ENCODE results near the gene TBC1D9.

DNA sequence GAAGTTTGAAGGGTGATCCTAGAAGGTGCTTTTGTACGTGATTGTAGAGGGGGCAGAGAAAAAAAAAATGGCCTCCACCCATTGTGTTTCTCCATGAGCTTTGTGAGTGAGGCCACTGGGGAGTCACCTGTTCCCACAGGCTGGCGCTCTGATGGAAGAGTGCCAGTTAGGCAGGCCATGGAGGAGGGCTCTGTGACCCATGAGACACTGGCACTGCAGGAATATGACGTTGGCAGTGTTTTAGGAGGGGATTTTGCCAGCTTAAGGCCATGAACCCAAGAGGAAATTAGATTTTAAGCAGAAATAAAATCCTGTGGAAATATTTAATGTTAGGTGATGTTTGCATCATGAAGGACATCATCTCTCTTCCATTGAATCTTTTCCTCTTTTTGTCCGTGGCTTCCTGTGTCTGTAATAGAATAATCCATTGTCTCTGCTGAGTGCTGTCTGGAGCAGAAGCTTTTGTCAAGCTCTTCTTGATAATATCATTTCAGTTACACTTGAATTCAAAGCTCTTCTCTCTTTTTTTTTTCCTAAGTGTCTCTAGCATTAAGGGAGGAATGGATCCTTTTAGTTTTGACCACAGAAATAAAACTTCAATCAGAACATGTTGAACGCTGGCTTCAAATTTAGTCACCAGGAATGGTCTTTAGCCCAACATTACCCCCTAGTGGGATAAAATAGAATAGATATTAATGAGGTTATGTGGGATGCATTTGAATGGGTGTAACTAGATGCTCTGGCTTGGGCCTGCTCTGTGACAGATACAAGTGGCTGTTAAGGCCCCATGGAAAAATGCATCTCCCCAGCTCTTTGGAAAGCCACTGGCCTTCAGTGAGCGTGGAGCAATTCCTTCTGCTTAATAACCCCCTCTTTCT is 146.4 kb downstream of the TBC1D9 start:
- TF ChIP-seq, protein P1, sequence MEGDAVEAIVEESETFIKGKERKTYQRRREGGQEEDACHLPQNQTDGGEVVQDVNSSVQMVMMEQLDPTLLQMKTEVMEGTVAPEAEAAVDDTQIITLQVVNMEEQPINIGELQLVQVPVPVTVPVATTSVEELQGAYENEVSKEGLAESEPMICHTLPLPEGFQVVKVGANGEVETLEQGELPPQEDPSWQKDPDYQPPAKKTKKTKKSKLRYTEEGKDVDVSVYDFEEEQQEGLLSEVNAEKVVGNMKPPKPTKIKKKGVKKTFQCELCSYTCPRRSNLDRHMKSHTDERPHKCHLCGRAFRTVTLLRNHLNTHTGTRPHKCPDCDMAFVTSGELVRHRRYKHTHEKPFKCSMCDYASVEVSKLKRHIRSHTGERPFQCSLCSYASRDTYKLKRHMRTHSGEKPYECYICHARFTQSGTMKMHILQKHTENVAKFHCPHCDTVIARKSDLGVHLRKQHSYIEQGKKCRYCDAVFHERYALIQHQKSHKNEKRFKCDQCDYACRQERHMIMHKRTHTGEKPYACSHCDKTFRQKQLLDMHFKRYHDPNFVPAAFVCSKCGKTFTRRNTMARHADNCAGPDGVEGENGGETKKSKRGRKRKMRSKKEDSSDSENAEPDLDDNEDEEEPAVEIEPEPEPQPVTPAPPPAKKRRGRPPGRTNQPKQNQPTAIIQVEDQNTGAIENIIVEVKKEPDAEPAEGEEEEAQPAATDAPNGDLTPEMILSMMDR (IDR thresholded peaks at IDR 0.05 in 2 of 3, conservative IDR thresholded peaks at IDR 0.05 in 1 of 3; ENCODE audit: control insufficient read depth in 2 of 3, extremely low read depth in 1 of 3, insufficient read depth in 1 of 3, low read depth in 3 of 3, low read length in 3 of 3) = peak; percentile 39 to 68 (median 52); a peak in 5 of 6 replicates
- TF ChIP-seq ZNF384 (IDR thresholded peaks at IDR 0.05; ENCODE audit: borderline replicate concordance, low read depth, low read length) (no peak), POLR2AphosphoS5 (IDR thresholded peaks at IDR 0.05; ENCODE audit: low read length) (no peak), TBL1XR1 (IDR thresholded peaks at IDR 0.05; ENCODE audit: low read depth, low read length) (no peak)
- TF ChIP-seq, protein P2, sequence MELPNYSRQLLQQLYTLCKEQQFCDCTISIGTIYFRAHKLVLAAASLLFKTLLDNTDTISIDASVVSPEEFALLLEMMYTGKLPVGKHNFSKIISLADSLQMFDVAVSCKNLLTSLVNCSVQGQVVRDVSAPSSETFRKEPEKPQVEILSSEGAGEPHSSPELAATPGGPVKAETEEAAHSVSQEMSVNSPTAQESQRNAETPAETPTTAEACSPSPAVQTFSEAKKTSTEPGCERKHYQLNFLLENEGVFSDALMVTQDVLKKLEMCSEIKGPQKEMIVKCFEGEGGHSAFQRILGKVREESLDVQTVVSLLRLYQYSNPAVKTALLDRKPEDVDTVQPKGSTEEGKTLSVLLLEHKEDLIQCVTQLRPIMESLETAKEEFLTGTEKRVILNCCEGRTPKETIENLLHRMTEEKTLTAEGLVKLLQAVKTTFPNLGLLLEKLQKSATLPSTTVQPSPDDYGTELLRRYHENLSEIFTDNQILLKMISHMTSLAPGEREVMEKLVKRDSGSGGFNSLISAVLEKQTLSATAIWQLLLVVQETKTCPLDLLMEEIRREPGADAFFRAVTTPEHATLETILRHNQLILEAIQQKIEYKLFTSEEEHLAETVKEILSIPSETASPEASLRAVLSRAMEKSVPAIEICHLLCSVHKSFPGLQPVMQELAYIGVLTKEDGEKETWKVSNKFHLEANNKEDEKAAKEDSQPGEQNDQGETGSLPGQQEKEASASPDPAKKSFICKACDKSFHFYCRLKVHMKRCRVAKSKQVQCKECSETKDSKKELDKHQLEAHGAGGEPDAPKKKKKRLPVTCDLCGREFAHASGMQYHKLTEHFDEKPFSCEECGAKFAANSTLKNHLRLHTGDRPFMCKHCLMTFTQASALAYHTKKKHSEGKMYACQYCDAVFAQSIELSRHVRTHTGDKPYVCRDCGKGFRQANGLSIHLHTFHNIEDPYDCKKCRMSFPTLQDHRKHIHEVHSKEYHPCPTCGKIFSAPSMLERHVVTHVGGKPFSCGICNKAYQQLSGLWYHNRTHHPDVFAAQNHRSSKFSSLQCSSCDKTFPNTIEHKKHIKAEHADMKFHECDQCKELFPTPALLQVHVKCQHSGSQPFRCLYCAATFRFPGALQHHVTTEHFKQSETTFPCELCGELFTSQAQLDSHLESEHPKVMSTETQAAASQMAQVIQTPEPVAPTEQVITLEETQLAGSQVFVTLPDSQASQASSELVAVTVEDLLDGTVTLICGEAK (IDR thresholded peaks at IDR 0.05; ENCODE audit: borderline replicate concordance) = no peak
- TF ChIP-seq, protein P3, sequence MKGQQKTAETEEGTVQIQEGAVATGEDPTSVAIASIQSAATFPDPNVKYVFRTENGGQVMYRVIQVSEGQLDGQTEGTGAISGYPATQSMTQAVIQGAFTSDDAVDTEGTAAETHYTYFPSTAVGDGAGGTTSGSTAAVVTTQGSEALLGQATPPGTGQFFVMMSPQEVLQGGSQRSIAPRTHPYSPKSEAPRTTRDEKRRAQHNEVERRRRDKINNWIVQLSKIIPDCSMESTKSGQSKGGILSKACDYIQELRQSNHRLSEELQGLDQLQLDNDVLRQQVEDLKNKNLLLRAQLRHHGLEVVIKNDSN (IDR thresholded peaks at IDR 0.05; ENCODE audit: borderline replicate concordance, extremely low read length, insufficient read depth, low read depth, low read length) = no peak
